HCT116 (cell line): ENCODE results near the gene EPS8. TPM values are rescaled to one million over a fixed set of nuclear protein-coding genes. Genes with fewer than 3 reads are reported as not detected.
A peak's percentile ranks its signal among the peaks of the same experiment; 100 is the strongest.

Experiments
- ATAC-seq: fragments of 200-7000 bp; cut with Tn5 transposase; 2 replicates; pipeline ENCODE4 v1.9.1; 2020; ENCODE audit warnings: mild to moderate bottlenecking, moderate library complexity
- BruUV-seq: library from RNA; stranded (reverse); fragments of 400-500 nt; replicated peaks from 2 replicates; lab custom pipeline; 2021; lab: Mats Ljungman, UMichigan
- CTCF ChIA-PET: fragments of 300-600 bp; sonication (Branson Sonifier 250); formaldehyde crosslinking; loops from one replicate; lab custom pipeline; 2021; ENCODE audit warnings: antibody characterized with exemption; lab: Charles Lee
- POLR2A ChIA-PET: fragments of 300-600, 350-600 bp; sonication (Branson Sonifier 250); formaldehyde crosslinking; loops from one replicate; lab custom pipeline; 2021; ENCODE audit warnings: antibody characterized with exemption; lab: Charles Lee
- RAD21 ChIA-PET, 2 experiments: fragments of 300-600 bp; sonication (Branson Sonifier 250); formaldehyde crosslinking; loops; one replicate each; lab custom pipeline; 2023; ENCODE audit warnings: low total read pairs in 2 of 2; ENCODE audit not compliant: uncharacterized antibody in 2 of 2, unreplicated experiment in 2 of 2, low non-redundant PET in 1 of 2; lab: Charles Lee
- DNase-seq: peaks from one replicate; pipeline ENCODE4 v3.0.0-alpha.2; 2010; ENCODE audit warnings: low read depth, low spot score
- H2AFZ ChIP-seq: fragments of 200-600 bp; shearing (Covaris generic), sonication (generic); 2 replicates; pipeline ENCODE4 v1.6.1; 2017; ENCODE audit warnings: low read depth, mixed run types, mixed read lengths, antibody characterized with exemption, low read length; ENCODE audit not compliant: poor library complexity, severe bottlenecking
- H3K27ac ChIP-seq: 2 replicates; pipeline ENCODE4 v1.5.1; 2012; ENCODE audit warnings: low read depth, low read length
- H3K27me3 ChIP-seq: fragments of 200-600 bp; sonication (generic); 2 replicates; pipeline ENCODE4 v1.6.1; 2016; ENCODE audit warnings: mixed run types, low read length, mixed read lengths; ENCODE audit not compliant: insufficient read depth
- H3K36me3 ChIP-seq, 2 experiments: fragments of 200-500 bp in 1 of 2; fragments of 200-600 bp in 1 of 2; sonication (Bioruptor generic) in 1 of 2; sonication (generic) in 1 of 2; 2 replicates each; pipeline versions ENCODE4 v1.5.1 to v1.6.1; 2014 to 2016; ENCODE audit warnings: low read length in 2 of 2, inconsistent platforms in 1 of 2, mixed read lengths in 1 of 2, mixed run types in 1 of 2; ENCODE audit not compliant: insufficient read depth in 2 of 2, control insufficient read depth in 1 of 2
- H3K4me1 ChIP-seq, 2 experiments: fragments of 200-600 bp in 1 of 2; sonication (generic) in 1 of 2; 2 replicates each; pipeline versions ENCODE4 v1.5.1 to v1.6.1; 2012 to 2017; ENCODE audit warnings: low read length in 2 of 2, inconsistent platforms in 1 of 2, mild to moderate bottlenecking in 1 of 2, mixed read lengths in 1 of 2, mixed run types in 1 of 2, moderate library complexity in 1 of 2; ENCODE audit not compliant: insufficient read depth in 2 of 2, control insufficient read depth in 1 of 2
- H3K4me2 ChIP-seq: fragments of 200-600 bp; sonication (generic); 2 replicates; pipeline ENCODE4 v1.6.1; 2017; ENCODE audit warnings: mixed run types, low read length, mixed read lengths
- H3K4me3 ChIP-seq, 2 experiments: fragments of 200-600 bp in 1 of 2; sonication (generic) in 1 of 2; replicated peaks in 1 of 2; 2 replicates each; pipeline ENCODE4 v1.5.1; 2011 to 2016; ENCODE audit warnings: low read length in 2 of 2, control low read depth in 1 of 2, low read depth in 1 of 2, mild to moderate bottlenecking in 1 of 2, mixed read lengths in 1 of 2, mixed run types in 1 of 2
- H3K79me2 ChIP-seq: fragments of 200-600 bp; sonication (generic); 2 replicates; pipeline ENCODE4 v1.6.1; 2017; ENCODE audit warnings: mild to moderate bottlenecking, mixed run types, low read length, moderate library complexity, mixed read lengths; ENCODE audit not compliant: insufficient read depth
- H3K9ac ChIP-seq: fragments of 200-600 bp; sonication (generic); 2 replicates; pipeline ENCODE4 v1.6.1; 2016; ENCODE audit warnings: low read length, mixed read lengths
- H3K9me2 ChIP-seq: fragments of 200-600 bp; sonication (generic), shearing (Covaris generic); 2 replicates; pipeline ENCODE4 v1.6.1; 2017; ENCODE audit warnings: mixed run types, mild to moderate bottlenecking, moderate library complexity; ENCODE audit not compliant: insufficient read depth
- H3K9me3 ChIP-seq, 2 experiments: fragments of 200-500 bp in 1 of 2; fragments of 200-600 bp in 1 of 2; sonication (Bioruptor generic) in 1 of 2; sonication (generic) in 1 of 2; 2 replicates each; pipeline ENCODE4 v1.6.1; 2014 to 2017; ENCODE audit warnings: low read length in 2 of 2, mixed read lengths in 2 of 2, inconsistent platforms in 1 of 2, low read depth in 1 of 2, mild to moderate bottlenecking in 1 of 2, mixed run types in 1 of 2, moderate library complexity in 1 of 2; ENCODE audit not compliant: control insufficient read depth in 1 of 2, insufficient read depth in 1 of 2
- H4K20me1 ChIP-seq: fragments of 200-600 bp; sonication (generic), shearing (Covaris generic); 2 replicates; pipeline ENCODE4 v1.6.1; 2017; ENCODE audit warnings: mixed run types, mild to moderate bottlenecking, moderate library complexity; ENCODE audit not compliant: insufficient read depth
- ATF3 ChIP-seq: IDR thresholded peaks from 2 replicates; pipeline ENCODE4 v1.6.1; 2012
- CBX3 ChIP-seq: IDR thresholded peaks from 2 replicates; pipeline ENCODE4 v1.6.1; 2012; ENCODE audit warnings: low read depth
- EGR1 ChIP-seq: IDR thresholded peaks from 2 replicates; pipeline ENCODE4 v1.6.1; 2012; ENCODE audit warnings: low read depth
- ELF1 ChIP-seq: IDR thresholded peaks from 2 replicates; pipeline ENCODE4 v1.6.1; 2012; ENCODE audit warnings: low read depth, borderline replicate concordance
- EZH2 ChIP-seq: fragments of 200-600 bp; sonication (generic); IDR thresholded peaks from 2 replicates; pipeline ENCODE4 v1.6.1; 2017; ENCODE audit warnings: antibody characterized with exemption, mixed run types
- EZH2phosphoT487 ChIP-seq: fragments of 200-600 bp; IDR thresholded peaks from 2 replicates; pipeline ENCODE4 v1.6.1; 2018; ENCODE audit warnings: antibody characterized with exemption, borderline replicate concordance
- FOSL1 ChIP-seq: IDR thresholded peaks from 2 replicates; pipeline ENCODE4 v1.6.1; 2012; ENCODE audit warnings: low read depth
- JUND ChIP-seq: IDR thresholded peaks from 2 replicates; pipeline ENCODE4 v1.6.1; 2012
- MAX ChIP-seq: IDR thresholded peaks from 2 replicates; pipeline ENCODE4 v1.6.1; 2012
- POLR2AphosphoS5 ChIP-seq: IDR thresholded peaks from 2 replicates; pipeline ENCODE4 v1.6.1; 2011; ENCODE audit warnings: mild to moderate bottlenecking, low read depth, low read length, moderate library complexity
- RAD21 ChIP-seq: IDR thresholded peaks from 2 replicates; pipeline ENCODE4 v1.6.1; 2012; ENCODE audit warnings: low read depth, mild to moderate bottlenecking
- SIN3A ChIP-seq: IDR thresholded peaks from 2 replicates; pipeline ENCODE4 v1.6.1; 2012; ENCODE audit warnings: low read depth
- SP1 ChIP-seq: IDR thresholded peaks from 2 replicates; pipeline ENCODE4 v1.6.1; 2012; ENCODE audit warnings: low read depth
- SRF ChIP-seq: IDR thresholded peaks from 2 replicates; pipeline ENCODE4 v1.6.1; 2012; ENCODE audit warnings: low read depth
- YY1 ChIP-seq: IDR thresholded peaks from 2 replicates; pipeline ENCODE4 v1.6.1; 2011; ENCODE audit warnings: low read length, low read depth, moderate library complexity, mild to moderate bottlenecking; ENCODE audit not compliant: insufficient replicate concordance; ENCODE audit errors: extremely low read depth
- ZFX ChIP-seq: fragments of 450-650 bp; IDR thresholded peaks from 2 replicates; pipeline ENCODE4 v1.6.1; 2017
- ZNF274 ChIP-seq: fragments of 200-500 bp; sonication (Bioruptor generic); IDR thresholded peaks from 2 replicates; pipeline ENCODE4 v1.6.1; 2014; ENCODE audit warnings: mild to moderate bottlenecking, low read depth, low read length, inconsistent platforms
- intact Hi-C: fragments of 100-400 bp; cut with micrococcal nuclease; formaldehyde crosslinking; loops from 2 replicates; pipeline ENCODE4 v1.10.0; 2022
- total RNA-seq: library from RNA; stranded (reverse); gene quantifications from one replicate; pipeline ENCODE4 v1.2.1, GENCODE V29; 2021; ENCODE audit not compliant: unreplicated experiment
- TF ChIP-seq, protein P1 (sequence below): IDR thresholded peaks from 2 replicates; pipeline ENCODE4 v1.6.1; 2011; ENCODE audit warnings: mild to moderate bottlenecking, low read length, moderate library complexity; ENCODE audit not compliant: insufficient replicate concordance; ENCODE audit errors: extremely low read depth
- TF ChIP-seq, protein P2 (sequence below), 3 experiments: fragments of 200-600 bp in 1 of 3; sonication (generic) in 1 of 3; IDR thresholded peaks in 2 of 3; conservative IDR thresholded peaks in 1 of 3; 2 replicates each; pipeline ENCODE4 v1.5.1; 2012 to 2017; ENCODE audit warnings: low read depth in 2 of 3, low read length in 2 of 3, antibody characterized with exemption in 1 of 3, borderline replicate concordance in 1 of 3, control low read depth in 1 of 3, mild to moderate bottlenecking in 1 of 3, mixed read lengths in 1 of 3, mixed run types in 1 of 3, moderate library complexity in 1 of 3; ENCODE audit not compliant: insufficient read depth in 1 of 3
- TF ChIP-seq, protein P3 (sequence below): IDR thresholded peaks from 2 replicates; pipeline ENCODE4 v1.6.1; 2012; ENCODE audit warnings: low read depth

The EPS8 gene
- total RNA-seq, 1 experiment from 2014 or later, result 49.9 TPM

DNA sequence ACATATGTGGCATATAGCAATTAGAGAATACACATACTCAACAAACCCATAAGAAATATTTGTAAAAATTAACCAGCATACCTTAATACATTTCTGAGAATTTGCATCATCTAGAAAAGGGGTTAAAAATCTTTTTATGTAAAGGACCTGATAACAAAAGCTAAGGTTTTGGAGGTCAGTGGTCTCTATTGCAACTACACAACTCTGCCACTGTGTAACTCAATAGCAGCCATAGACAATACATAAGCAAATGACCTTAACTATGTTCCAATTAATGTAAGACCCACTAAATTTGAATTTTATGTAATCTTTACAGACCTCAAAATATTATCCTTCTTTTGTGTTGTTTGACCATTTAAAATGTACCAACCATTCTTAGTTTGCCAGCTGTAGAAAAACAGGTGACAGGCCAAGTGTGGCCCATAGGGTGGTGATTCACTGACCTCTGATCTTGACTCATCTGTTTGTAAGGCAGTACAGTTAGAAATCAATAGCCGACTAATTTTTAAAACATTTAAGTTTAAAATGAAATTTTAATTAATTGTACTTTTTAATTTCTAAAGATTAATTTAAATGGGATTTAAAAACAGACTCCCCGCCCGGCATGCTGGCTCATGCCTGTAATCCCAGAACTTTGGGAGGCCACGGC lies 7.4 kb upstream of the EPS8 start:
- no TSS peak for BruUV-seq
- intact Hi-C loops, result no loop called here
- ATAC-seq (peak; percentile 76), DNase-seq (peak; percentile 62)
- Histone ChIP-seq H4K20me1 (no peaks in the 10 kb centered on the region), H3K27ac (peak overlapping the region; percentile 21; the same call in 1 of the 2 replicates), H2AFZ (peak overlapping the region; percentile 15), H3K9me2 (no peaks in the 10 kb centered on the region), H3K27me3 (no peaks in the 10 kb centered on the region), H3K4me1 (peaks cover 21 to 39% of the 10 kb centered on the region in 2 experiments), H3K4me2 (peak overlapping the region; percentile 47), H3K9ac (no peak overlapping the region), H3K9me3 (no peaks in the 10 kb centered on the region), H3K4me3 (no peak overlapping the region), H3K36me3 (no peaks in the 10 kb centered on the region), H3K79me2 (no peaks in the 10 kb centered on the region)
- ChIA-PET RAD21 (no interaction called here), POLR2A (interaction anchor here (1.0 kb wide), 1 partner anchor 108 kb away, joined by 4 read pairs; no protein-coding TSS in a partner anchor), CTCF (no interaction called here)
- TF ChIP-seq EZH2, result no peak
- peak; percentile 92 for TF ChIP-seq JUND
- TF ChIP-seq RAD21, result no peak
- peak; percentile 40; the same call in 1 of the 2 replicates for TF ChIP-seq CBX3
- TF ChIP-seq, protein P1, sequence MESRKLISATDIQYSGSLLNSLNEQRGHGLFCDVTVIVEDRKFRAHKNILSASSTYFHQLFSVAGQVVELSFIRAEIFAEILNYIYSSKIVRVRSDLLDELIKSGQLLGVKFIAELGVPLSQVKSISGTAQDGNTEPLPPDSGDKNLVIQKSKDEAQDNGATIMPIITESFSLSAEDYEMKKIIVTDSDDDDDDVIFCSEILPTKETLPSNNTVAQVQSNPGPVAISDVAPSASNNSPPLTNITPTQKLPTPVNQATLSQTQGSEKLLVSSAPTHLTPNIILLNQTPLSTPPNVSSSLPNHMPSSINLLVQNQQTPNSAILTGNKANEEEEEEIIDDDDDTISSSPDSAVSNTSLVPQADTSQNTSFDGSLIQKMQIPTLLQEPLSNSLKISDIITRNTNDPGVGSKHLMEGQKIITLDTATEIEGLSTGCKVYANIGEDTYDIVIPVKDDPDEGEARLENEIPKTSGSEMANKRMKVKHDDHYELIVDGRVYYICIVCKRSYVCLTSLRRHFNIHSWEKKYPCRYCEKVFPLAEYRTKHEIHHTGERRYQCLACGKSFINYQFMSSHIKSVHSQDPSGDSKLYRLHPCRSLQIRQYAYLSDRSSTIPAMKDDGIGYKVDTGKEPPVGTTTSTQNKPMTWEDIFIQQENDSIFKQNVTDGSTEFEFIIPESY, result no peak
- peak; percentile 44; the same call in 1 of the 2 replicates for TF ChIP-seq MAX
- TF ChIP-seq, protein P2, sequence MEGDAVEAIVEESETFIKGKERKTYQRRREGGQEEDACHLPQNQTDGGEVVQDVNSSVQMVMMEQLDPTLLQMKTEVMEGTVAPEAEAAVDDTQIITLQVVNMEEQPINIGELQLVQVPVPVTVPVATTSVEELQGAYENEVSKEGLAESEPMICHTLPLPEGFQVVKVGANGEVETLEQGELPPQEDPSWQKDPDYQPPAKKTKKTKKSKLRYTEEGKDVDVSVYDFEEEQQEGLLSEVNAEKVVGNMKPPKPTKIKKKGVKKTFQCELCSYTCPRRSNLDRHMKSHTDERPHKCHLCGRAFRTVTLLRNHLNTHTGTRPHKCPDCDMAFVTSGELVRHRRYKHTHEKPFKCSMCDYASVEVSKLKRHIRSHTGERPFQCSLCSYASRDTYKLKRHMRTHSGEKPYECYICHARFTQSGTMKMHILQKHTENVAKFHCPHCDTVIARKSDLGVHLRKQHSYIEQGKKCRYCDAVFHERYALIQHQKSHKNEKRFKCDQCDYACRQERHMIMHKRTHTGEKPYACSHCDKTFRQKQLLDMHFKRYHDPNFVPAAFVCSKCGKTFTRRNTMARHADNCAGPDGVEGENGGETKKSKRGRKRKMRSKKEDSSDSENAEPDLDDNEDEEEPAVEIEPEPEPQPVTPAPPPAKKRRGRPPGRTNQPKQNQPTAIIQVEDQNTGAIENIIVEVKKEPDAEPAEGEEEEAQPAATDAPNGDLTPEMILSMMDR (IDR thresholded peaks at IDR 0.05 in 2 of 3, conservative IDR thresholded peaks at IDR 0.05 in 1 of 3; ENCODE audit: borderline replicate concordance in 1 of 3, insufficient read depth in 1 of 3, low read depth in 2 of 3, low read length in 2 of 3), result no peak
- peak; percentile 98 for TF ChIP-seq FOSL1
- TF ChIP-seq POLR2AphosphoS5, result peak; percentile 26; the same call in 1 of the 2 replicates
- TF ChIP-seq YY1, result no peak
- peak; percentile 86 for TF ChIP-seq SIN3A
- TF ChIP-seq ZFX, result no peak
- TF ChIP-seq ZNF274, result no peak
- peak; percentile 54; the same call in 1 of the 2 replicates for TF ChIP-seq SRF
- TF ChIP-seq EGR1, result no peak
- no peak for TF ChIP-seq ELF1
- TF ChIP-seq, protein P3, sequence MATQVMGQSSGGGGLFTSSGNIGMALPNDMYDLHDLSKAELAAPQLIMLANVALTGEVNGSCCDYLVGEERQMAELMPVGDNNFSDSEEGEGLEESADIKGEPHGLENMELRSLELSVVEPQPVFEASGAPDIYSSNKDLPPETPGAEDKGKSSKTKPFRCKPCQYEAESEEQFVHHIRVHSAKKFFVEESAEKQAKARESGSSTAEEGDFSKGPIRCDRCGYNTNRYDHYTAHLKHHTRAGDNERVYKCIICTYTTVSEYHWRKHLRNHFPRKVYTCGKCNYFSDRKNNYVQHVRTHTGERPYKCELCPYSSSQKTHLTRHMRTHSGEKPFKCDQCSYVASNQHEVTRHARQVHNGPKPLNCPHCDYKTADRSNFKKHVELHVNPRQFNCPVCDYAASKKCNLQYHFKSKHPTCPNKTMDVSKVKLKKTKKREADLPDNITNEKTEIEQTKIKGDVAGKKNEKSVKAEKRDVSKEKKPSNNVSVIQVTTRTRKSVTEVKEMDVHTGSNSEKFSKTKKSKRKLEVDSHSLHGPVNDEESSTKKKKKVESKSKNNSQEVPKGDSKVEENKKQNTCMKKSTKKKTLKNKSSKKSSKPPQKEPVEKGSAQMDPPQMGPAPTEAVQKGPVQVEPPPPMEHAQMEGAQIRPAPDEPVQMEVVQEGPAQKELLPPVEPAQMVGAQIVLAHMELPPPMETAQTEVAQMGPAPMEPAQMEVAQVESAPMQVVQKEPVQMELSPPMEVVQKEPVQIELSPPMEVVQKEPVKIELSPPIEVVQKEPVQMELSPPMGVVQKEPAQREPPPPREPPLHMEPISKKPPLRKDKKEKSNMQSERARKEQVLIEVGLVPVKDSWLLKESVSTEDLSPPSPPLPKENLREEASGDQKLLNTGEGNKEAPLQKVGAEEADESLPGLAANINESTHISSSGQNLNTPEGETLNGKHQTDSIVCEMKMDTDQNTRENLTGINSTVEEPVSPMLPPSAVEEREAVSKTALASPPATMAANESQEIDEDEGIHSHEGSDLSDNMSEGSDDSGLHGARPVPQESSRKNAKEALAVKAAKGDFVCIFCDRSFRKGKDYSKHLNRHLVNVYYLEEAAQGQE, result no peak
- TF ChIP-seq EZH2phosphoT487, result no peak
- peak; percentile 70 for TF ChIP-seq SP1
- no peak for TF ChIP-seq ATF3
